Measurements from ENCODE around the gene CRABP1. TPM values are rescaled to one million over a fixed set of nuclear protein-coding genes. Genes with fewer than 3 reads are reported as not detected.

Gene CRABP1
- total and polyA plus RNA-seq, 3 donors from 2014 or later: 0.74 to 2.4 (median 1.1) TPM

GRCh38 chr15:78353093-78353492 lies 12.9 kb downstream of the CRABP1 start:
- intact Hi-C loops (cut with DNase I; ENCODE audit: low total_unique reads): no loop called here
- Histone ChIP-seq H3K4me3 (no peak overlapping the region), H3K36me3 (ENCODE audit: low read depth, missing control alignments) (no peaks in the 10 kb centered on the region), H3K4me1 (no peaks in the 10 kb centered on the region), H3K9me3 (no peaks in the 10 kb centered on the region), H3K27me3 (no peaks in the 10 kb centered on the region), H3K27ac (no peak overlapping the region)
- no peak for DNase-seq
- WGBS, 2 donors: 42 to 48% methylated on average over 4 of the region's 4 CpGs
- TF ChIP-seq CTCF (IDR thresholded peaks at IDR 0.05) (no peak), POLR2A (IDR thresholded peaks at IDR 0.05) (no peak)

- Histone ChIP-seq H3K27ac (no peak overlapping the region), H3K36me3 (ENCODE audit: low read depth, missing control alignments) (no peaks in the 10 kb centered on the region), H3K4me1 (no peaks in the 10 kb centered on the region), H3K27me3 (no peaks in the 10 kb centered on the region), H3K4me3 (no peak overlapping the region), H3K9me3 (no peaks in the 10 kb centered on the region)
- WGBS, 2 donors: 87% methylated on average over 8 of the region's 8 CpGs
- TF ChIP-seq POLR2A (IDR thresholded peaks at IDR 0.05): no peak
- TF ChIP-seq CTCF (IDR thresholded peaks at IDR 0.05): no peak
- intact Hi-C loops (cut with DNase I; ENCODE audit: low total_unique reads): no loop called here
- no peak for DNase-seq
Observed at GRCh38 chr15:78355177-78355576, 15.0 kb downstream of the CRABP1 start.

- 47% methylated on average over 6 of the region's 6 CpGs for WGBS, 2 donors
- H3K4me1 ChIP-seq: no peaks in the 10 kb centered on the region
- no peak overlapping the region for H3K4me3 ChIP-seq
- DNase-seq: no peak
- intact Hi-C loops (cut with DNase I; ENCODE audit: low total_unique reads): no loop called here
- no peak for TF ChIP-seq POLR2A (IDR thresholded peaks at IDR 0.05)
- TF ChIP-seq CTCF (IDR thresholded peaks at IDR 0.05): no peak
- no peaks in the 10 kb centered on the region for H3K36me3 ChIP-seq (ENCODE audit: low read depth, missing control alignments)
- no peak overlapping the region for H3K27ac ChIP-seq
- no peaks in the 10 kb centered on the region for H3K27me3 ChIP-seq
- H3K9me3 ChIP-seq: no peaks in the 10 kb centered on the region
Observed at GRCh38 chr15:78358102-78358870, 18.1 kb downstream of the CRABP1 start.

GRCh38 chr15:78359041-78359808 lies 19.1 kb downstream of the CRABP1 start:
- no peaks in the 10 kb centered on the region for H3K4me1 ChIP-seq
- WGBS, 2 donors: 72 to 83% methylated on average over 3 of the region's 3 CpGs
- no peaks in the 10 kb centered on the region for H3K9me3 ChIP-seq
- no peak for DNase-seq
- H3K27me3 ChIP-seq: no peaks in the 10 kb centered on the region
- intact Hi-C loops (cut with DNase I; ENCODE audit: low total_unique reads): no loop called here
- no peak overlapping the region for H3K4me3 ChIP-seq
- TF ChIP-seq CTCF (IDR thresholded peaks at IDR 0.05) (no peak), POLR2A (IDR thresholded peaks at IDR 0.05) (no peak)
- no peaks in the 10 kb centered on the region for H3K36me3 ChIP-seq (ENCODE audit: low read depth, missing control alignments)
- no peak overlapping the region for H3K27ac ChIP-seq
